HG03558 (cell line): ENCODE results near the gene PGK2.

Experiments
- ATAC-seq: cut with Tn5 transposase; IDR thresholded peaks from one replicate; pipeline ENCODE4 v1.9.1; 2021; ENCODE audit warnings: moderate number of reproducible peaks; ENCODE audit not compliant: unreplicated experiment; ENCODE audit errors: extremely low read depth

The PGK2 gene

GRCh38 chr6:49743429-49743828, 43.7 kb downstream of the PGK2 start:
- ATAC-seq, result no peak

- ATAC-seq, result no peak
Observed at GRCh38 chr6:49739423-49739822, 47.7 kb downstream of the PGK2 start.

GRCh38 chr6:49736017-49736508, 51.0 kb downstream of the PGK2 start:
- no peak for ATAC-seq
